Right atrium auricular region (tissue), 2 donors: ENCODE results near the gene ME3. TPM values are rescaled to one million over a fixed set of nuclear protein-coding genes. Genes with fewer than 3 reads are reported as not detected.

Experiments
- DNase-seq: peaks from one replicate; pipeline ENCODE4 v3.0.0-alpha.2; 2019; ENCODE audit warnings: low spot score
- H3K27ac ChIP-seq, 2 donors: fragments of 200-600 bp; sonication (generic); 1 replicate in 1 of 2; 2 replicates in 1 of 2; pipeline ENCODE4 v1.5.1; 2016 to 2019
- H3K27me3 ChIP-seq, 2 donors: fragments of 200-600 bp; sonication (generic); one replicate each; pipeline versions ENCODE4 v1.5.1 to v1.6.0; 2017 to 2019
- H3K36me3 ChIP-seq: fragments of 200-600 bp; sonication (generic); one replicate; pipeline ENCODE4 v1.5.1; 2016
- H3K4me1 ChIP-seq, 2 donors: fragments of 200-600 bp; sonication (generic); one replicate each; pipeline versions ENCODE4 v1.5.1 to v1.6.0; 2017 to 2019
- H3K4me3 ChIP-seq, 2 donors: fragments of 200-600 bp; sonication (generic); 1 replicate in 1 of 2; 2 replicates in 1 of 2; pipeline ENCODE4 v1.5.1; 2017 to 2019; ENCODE audit warnings: mild to moderate bottlenecking in 1 of 2, moderate library complexity in 1 of 2
- H3K9me3 ChIP-seq, 2 donors: fragments of 200-600 bp; sonication (generic); one replicate each; pipeline ENCODE4 v1.5.1; 2019
- total RNA-seq, 2 donors: library from RNA; depleted of rRNA; stranded (reverse); fragments of >200 nt; gene quantifications; one replicate each; pipeline ENCODE4 v1.1.0, GENCODE V29; 2016
- TF ChIP-seq, protein P1 (sequence below), 2 donors: fragments of 200-600 bp; sonication (generic); IDR thresholded peaks; one replicate each; pipeline ENCODE4 v1.5.1; 2019; ENCODE audit warnings: antibody characterized with exemption in 2 of 2

Gene ME3
- total RNA-seq, 2 donors from 2014 or later: 20.5 to 33.1 TPM

DNA sequence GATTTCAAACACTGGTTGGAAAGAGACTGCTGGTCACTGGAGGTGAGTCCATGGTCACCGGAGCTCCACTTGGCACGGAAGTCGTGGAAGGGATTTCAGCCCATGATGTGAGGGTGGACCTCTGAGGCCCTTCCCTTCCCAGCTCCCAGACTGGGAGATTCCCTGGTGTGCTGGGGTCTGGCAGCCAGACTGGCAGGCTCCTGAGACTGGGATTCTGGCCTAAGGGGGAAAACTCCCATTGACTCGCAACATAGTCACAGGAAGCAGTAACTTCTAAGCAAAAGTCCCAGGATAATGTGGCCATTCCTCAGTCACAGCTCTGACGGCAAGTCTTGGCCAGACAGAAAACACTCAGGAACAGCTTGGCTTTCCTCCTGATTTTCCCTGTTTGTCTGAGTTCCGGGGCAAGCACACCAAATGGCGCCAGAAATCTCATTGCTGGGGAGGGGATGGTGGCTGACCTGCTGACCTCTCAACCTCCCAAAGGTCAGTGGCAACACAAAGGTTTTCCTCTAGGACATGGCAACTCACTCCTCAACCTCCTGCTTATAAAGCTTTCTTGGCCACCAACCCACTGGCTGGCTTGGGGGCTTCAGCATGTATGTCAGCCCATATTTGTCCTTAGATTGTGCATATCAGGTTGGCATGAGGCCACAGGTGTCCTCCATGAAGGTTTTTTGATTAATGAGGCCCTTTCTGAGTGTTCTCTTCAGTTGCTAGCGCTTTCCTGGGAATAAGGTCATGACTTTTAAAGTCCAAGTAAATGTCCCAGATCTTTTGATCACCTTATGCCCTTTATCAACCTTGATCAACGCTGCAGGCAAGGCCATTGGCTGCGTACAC is 198.2 kb downstream of the ME3 start:
- no peak overlapping the region for H3K4me3 ChIP-seq
- TF ChIP-seq, protein P1, sequence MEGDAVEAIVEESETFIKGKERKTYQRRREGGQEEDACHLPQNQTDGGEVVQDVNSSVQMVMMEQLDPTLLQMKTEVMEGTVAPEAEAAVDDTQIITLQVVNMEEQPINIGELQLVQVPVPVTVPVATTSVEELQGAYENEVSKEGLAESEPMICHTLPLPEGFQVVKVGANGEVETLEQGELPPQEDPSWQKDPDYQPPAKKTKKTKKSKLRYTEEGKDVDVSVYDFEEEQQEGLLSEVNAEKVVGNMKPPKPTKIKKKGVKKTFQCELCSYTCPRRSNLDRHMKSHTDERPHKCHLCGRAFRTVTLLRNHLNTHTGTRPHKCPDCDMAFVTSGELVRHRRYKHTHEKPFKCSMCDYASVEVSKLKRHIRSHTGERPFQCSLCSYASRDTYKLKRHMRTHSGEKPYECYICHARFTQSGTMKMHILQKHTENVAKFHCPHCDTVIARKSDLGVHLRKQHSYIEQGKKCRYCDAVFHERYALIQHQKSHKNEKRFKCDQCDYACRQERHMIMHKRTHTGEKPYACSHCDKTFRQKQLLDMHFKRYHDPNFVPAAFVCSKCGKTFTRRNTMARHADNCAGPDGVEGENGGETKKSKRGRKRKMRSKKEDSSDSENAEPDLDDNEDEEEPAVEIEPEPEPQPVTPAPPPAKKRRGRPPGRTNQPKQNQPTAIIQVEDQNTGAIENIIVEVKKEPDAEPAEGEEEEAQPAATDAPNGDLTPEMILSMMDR (IDR thresholded peaks at IDR 0.05): no peak
- no peaks in the 10 kb centered on the region for H3K36me3 ChIP-seq
- peak overlapping the region; percentile 70 to 71 for H3K27ac ChIP-seq
- DNase-seq: peak; percentile 74
- peaks cover 0 to 61% of the 10 kb centered on the region in 2 donors for H3K4me1 ChIP-seq
- H3K27me3 ChIP-seq: no peaks in the 10 kb centered on the region
- H3K9me3 ChIP-seq: no peaks in the 10 kb centered on the region

DNA sequence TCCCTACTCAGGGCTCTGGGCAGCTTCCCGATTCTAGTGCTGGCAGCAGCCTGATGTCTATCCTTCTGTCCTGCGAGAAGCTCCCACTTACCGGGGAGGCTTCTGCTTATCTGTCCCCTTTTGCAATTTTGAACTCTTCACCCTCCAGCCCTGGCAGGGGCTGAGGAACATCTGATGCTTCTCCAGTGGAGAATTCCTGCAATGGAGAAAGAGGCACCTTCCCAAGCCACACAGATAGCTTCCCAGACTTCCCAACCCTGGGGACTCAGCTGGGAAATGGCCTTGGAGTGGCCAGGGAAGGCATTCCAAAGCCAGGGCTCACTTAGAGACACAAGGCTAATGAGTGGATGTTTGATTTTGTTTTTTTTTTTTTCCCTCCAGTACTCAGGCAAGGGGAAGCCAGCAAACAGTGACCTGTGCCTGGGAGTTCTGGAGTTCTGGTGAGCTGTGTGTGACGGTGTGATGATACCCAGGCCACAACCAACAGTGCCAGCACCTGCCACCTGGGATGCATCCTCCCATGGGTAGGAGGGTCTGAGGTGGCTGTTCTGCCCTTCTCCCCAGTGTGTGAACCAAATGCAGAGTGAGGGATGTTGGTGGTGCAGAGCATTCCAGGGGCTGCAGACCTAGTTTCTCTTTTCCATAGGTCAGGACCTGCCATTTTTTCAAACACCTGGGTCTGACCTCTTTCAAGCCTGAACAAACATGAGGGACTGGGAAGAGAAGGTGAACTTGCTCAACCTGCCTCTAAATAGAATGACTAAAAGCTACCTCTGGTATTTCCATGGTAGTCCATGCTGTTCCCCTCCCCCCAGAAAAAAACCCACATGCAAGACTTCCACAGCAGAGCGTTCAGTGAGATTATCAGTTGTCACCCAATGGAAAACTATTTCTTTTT is 202.7 kb downstream of the ME3 start:
- peak; percentile 73 for DNase-seq
- TF ChIP-seq, protein P1 (IDR thresholded peaks at IDR 0.05): no peak
- no peaks in the 10 kb centered on the region for H3K9me3 ChIP-seq

DNA sequence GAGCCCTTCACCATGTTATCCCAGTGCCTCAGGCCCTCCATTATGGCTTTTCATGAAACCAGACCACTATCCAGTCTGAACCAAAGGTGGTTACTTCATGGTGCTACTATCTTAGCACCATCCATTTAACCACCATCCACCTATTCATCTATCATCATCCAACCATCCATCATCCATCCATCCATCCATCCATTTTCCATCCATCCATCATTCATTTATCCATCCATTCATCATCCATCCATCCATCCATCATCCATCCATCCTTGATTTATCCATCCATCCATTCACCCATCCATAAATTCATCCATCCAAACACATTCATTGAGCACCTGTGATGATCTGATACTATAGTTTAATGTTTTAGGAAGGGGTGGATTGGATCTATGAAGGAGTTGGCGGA is 204.2 kb downstream of the ME3 start:
- peaks cover 0 to 15% of the 10 kb centered on the region in 2 donors for H3K4me1 ChIP-seq
- no peaks in the 10 kb centered on the region for H3K9me3 ChIP-seq
- H3K4me3 ChIP-seq: no peak overlapping the region
- H3K36me3 ChIP-seq: no peaks in the 10 kb centered on the region
- no peaks in the 10 kb centered on the region for H3K27me3 ChIP-seq
- no peak for DNase-seq
- TF ChIP-seq, protein P1 (IDR thresholded peaks at IDR 0.05): no peak
- H3K27ac ChIP-seq: no peak overlapping the region

More for the DNA sequence above, 202.7 kb downstream of the ME3 start:
- Histone ChIP-seq H3K4me1 (peaks cover 0 to 29% of the 10 kb centered on the region in 2 donors), H3K27me3 (no peaks in the 10 kb centered on the region), H3K4me3 (no peak overlapping the region), H3K36me3 (no peaks in the 10 kb centered on the region), H3K27ac (peak overlapping the region in 1 of 2 donors; percentile 51)

DNA sequence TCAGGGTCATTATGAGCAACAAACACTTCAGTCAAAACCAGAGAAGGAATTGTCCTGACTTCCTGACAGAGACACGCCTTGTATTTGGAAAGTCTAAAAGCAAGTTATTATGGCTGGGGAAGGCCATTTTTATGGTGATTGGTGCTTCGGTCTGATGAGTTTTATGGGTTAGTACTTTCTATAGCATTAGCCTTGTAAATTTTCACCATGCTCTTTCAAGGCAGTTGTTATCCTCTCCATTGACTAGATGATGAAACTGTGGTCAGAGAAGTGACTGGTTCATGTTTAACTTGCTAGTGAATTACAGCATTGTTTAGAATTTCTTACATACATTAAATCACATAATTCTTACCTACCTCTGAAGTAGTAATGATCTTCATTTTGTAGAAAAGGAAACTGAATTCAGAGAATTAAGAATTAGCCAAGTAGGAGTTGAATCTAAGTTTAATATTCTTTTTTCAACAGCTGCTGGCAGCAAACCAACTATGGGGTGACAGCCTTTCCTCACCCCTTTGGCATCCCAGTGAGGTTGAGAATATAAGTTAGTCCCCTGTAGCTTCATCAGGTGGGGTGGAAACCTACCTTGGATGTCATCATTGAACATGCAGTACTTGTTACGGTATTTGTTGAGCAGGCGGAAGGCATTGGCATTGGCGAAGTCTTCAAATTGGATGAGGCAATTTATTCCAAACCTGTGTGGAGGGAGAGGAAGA is 207.8 kb downstream of the ME3 start:
- Histone ChIP-seq H3K27ac (no peak overlapping the region), H3K27me3 (no peaks in the 10 kb centered on the region), H3K36me3 (no peaks in the 10 kb centered on the region), H3K9me3 (no peaks in the 10 kb centered on the region), H3K4me3 (no peak overlapping the region), H3K4me1 (peaks cover 0 to 18% of the 10 kb centered on the region in 2 donors)
- TF ChIP-seq, protein P1 (IDR thresholded peaks at IDR 0.05): no peak
- DNase-seq: no peak

DNA sequence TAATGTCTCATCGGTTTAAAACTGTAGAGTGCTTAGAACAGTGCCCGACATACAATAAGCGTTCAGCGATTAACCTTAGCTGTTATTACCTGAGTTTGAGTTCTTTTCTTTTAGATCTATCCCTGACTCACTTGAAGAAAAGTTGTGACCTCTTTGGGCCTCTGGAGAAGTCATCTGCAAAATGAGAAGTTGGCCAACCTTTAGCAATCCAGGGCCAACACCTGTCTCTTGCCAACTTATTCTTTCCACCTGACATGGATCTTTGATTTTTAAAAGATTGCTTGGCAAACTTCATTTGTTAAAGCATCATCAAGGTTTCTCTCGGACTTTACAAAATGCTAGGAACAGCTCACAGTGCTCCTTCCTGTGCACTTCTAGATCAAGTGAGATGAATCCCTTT is 208.5 kb downstream of the ME3 start:
- DNase-seq: no peak
- TF ChIP-seq, protein P1 (IDR thresholded peaks at IDR 0.05): no peak

More for the DNA sequence above, 208.5 kb downstream of the ME3 start:
- Histone ChIP-seq H3K36me3 (no peaks in the 10 kb centered on the region), H3K27me3 (no peaks in the 10 kb centered on the region), H3K4me1 (peaks cover 0 to 19% of the 10 kb centered on the region in 2 donors), H3K9me3 (no peaks in the 10 kb centered on the region), H3K27ac (no peak overlapping the region), H3K4me3 (no peak overlapping the region)
